Dedifferentiated amniotic fluid mesenchymal stem cell (primary cell): Measurements from ENCODE around the gene TBL2.
A peak's percentile ranks its signal among the peaks of the same experiment; 100 is the strongest.
"Not testable (repeated sequence)": the region's sequence is repeated elsewhere in the genome, so short reads cannot be mapped to it uniquely, and the experiment has no call there.

ENCODE experiments used
- DNase-seq: peaks from one replicate; pipeline ENCODE4 v3.0.0-alpha.2; 2016; ENCODE audit errors: extremely low spot score

The TBL2 gene

GRCh38 chr7:73570521-73570920 is 7.9 kb downstream of the TBL2 start:
- no peak for DNase-seq

- DNase-seq: no peak
Observed at GRCh38 chr7:73569042-73569608, 9.3 kb downstream of the TBL2 start.

GRCh38 chr7:73567846-73568685 is 10.3 kb downstream of the TBL2 start:
- DNase-seq: no peak

- no peak for DNase-seq
Observed at GRCh38 chr7:73567140-73567539, 11.2 kb downstream of the TBL2 start.

GRCh38 chr7:73566431-73566830 is 11.9 kb downstream of the TBL2 start:
- DNase-seq: not testable (repeated sequence)

GRCh38 chr7:73565675-73566340 is 12.6 kb downstream of the TBL2 start:
- no peak for DNase-seq

- peak; percentile 75 for DNase-seq
Observed at GRCh38 chr7:73560109-73560835, 18.1 kb downstream of the TBL2 start.

- peak; percentile 28 for DNase-seq
Observed at GRCh38 chr7:73557397-73558257, 20.8 kb downstream of the TBL2 start, which contains the start of gene BCL7B. TSS of gene BCL7B (minus strand) at chr7:73557690. CDS start at chr7:73557578, 112 bp downstream.

- peak; percentile 86 for DNase-seq
Observed at GRCh38 chr7:73557108-73557396, 21.3 kb downstream of the TBL2 start.

- DNase-seq: no peak
Observed at GRCh38 chr7:73556208-73557107, 21.9 kb downstream of the TBL2 start.

- no peak for DNase-seq
Observed at GRCh38 chr7:73555411-73555982, 22.9 kb downstream of the TBL2 start.

GRCh38 chr7:73550093-73550492 is 28.3 kb downstream of the TBL2 start:
- DNase-seq: not testable (repeated sequence)

- no peak for DNase-seq
Observed at GRCh38 chr7:73549176-73549575, 29.2 kb downstream of the TBL2 start.

GRCh38 chr7:73547841-73548240 is 30.5 kb downstream of the TBL2 start:
- no peak for DNase-seq

- DNase-seq: no peak
Observed at GRCh38 chr7:73544678-73545077, 33.7 kb downstream of the TBL2 start.

GRCh38 chr7:73541722-73542121 is 36.7 kb downstream of the TBL2 start:
- DNase-seq: no peak

GRCh38 chr7:73539709-73540108 is 38.7 kb downstream of the TBL2 start:
- no peak for DNase-seq

- not testable (repeated sequence) for DNase-seq
Observed at GRCh38 chr7:73538510-73538909, 39.9 kb downstream of the TBL2 start.

GRCh38 chr7:73537051-73537450 is 41.3 kb downstream of the TBL2 start:
- DNase-seq: no peak

GRCh38 chr7:73536479-73536878 is 41.9 kb downstream of the TBL2 start:
- DNase-seq: no peak
